GM21526 (cell line): ENCODE measurements around the gene ZCCHC24.

Experiments
- ATAC-seq: cut with Tn5 transposase; IDR thresholded peaks from one replicate; pipeline ENCODE4 v1.9.1; 2021; ENCODE audit warnings: moderate library complexity; ENCODE audit not compliant: unreplicated experiment, low FRiP score

Gene ZCCHC24

DNA sequence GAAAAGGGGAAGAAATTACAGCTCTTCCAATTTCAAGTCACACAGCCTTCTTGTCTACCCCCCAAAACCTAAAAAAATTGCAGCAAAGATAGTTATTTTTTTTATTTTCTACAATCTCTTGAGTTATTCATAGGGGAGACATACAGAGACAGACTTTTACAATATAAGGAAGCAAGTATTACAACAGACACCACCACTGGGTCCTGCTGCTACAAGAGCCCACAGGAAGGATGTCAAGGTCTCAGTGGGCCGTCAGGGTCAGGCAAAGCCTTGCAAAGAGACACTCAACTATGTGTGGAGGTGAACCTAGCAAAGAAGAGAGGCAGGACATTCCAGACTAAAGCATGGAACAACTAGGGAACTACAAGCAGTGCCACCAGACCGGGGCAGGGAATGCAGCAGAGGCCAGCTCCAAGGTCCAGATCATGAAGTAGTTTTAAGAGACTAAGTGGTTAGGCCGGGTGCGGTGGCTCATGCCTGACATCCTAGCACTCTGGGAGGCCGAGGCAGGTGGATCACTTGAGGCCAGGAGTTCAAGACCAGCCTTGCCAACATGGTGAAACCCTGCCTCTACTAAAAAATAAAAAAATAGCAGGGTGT lies 28.2 kb upstream of the ZCCHC24 start:
- no peak for ATAC-seq

DNA sequence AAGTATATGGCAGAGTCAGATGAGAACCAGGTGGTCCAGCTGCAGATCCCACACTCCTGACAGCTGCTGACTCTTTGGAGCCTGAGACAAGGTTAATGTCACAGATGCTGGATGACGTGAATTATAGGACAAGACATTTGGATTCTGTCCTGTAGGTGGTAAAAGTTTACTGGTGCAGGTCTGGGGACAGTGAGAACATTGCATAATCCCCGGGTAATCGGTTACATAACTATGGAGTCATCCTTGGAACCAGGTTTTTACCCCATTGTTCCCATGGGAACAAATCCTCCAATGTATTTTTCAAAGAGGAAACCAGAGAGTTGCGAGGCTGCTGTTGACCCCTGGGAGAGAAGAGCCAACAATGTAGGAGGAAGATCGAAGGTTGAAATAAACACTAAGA lies 27.5 kb upstream of the ZCCHC24 start:
- no peak for ATAC-seq

DNA sequence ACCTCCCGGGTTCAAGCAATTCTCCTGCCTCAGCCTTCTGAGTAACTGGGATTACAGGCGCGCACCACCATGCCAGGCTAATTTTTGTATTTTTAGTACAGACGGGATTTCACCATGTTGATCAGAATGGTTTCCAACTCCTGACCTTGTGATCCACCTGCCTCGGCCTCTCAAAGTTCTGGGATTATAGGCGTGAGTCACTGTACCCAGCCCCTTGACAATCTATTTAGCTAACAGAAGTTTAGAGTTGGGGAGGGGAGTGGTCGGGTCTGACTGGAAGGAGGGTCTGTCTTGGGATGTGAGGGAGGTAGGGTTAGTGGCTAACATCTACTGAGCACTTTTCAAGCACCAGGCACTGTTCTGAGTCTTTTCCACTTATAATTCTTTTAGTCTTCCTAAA lies 27.0 kb upstream of the ZCCHC24 start:
- no peak for ATAC-seq

DNA sequence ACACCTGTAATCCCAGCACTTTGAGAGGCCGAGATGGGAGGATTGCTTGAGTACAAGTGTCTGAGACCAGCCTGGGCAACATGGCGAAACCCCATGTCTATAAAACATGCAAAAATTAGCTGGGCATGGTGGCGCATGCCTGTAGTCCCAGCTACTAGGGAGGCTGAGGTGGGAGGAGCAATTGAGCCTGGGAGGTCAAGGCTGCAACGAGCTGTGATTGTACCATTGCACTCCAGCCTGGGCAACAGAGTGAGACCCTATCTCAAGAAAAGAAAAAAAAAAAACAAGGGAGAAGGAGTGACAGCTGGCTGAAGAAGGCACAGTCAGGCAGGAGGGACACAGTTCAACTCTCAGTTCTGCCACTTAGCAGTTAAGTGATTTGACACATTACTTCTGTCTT lies 26.4 kb upstream of the ZCCHC24 start:
- ATAC-seq: no peak

DNA sequence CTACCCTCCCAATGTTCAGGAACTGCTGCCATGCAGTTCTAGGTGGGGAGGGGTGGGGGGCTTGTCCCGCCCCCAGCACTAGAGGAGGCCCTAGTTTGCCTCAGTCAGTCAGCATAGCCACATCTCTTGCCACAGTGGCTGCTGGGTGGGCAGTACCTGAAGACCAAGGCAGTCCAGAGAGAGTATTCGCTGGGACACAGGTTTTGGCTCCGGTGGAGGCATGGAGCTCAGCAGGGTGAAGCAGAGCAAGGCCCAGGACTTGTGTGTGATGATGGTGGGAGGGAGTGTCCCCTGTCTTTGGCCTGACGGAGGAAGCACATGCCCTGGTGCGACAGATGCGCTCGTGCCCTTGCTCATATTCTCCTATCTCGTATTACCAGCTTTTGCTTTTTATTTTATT lies 24.7 kb upstream of the ZCCHC24 start:
- no peak for ATAC-seq

DNA sequence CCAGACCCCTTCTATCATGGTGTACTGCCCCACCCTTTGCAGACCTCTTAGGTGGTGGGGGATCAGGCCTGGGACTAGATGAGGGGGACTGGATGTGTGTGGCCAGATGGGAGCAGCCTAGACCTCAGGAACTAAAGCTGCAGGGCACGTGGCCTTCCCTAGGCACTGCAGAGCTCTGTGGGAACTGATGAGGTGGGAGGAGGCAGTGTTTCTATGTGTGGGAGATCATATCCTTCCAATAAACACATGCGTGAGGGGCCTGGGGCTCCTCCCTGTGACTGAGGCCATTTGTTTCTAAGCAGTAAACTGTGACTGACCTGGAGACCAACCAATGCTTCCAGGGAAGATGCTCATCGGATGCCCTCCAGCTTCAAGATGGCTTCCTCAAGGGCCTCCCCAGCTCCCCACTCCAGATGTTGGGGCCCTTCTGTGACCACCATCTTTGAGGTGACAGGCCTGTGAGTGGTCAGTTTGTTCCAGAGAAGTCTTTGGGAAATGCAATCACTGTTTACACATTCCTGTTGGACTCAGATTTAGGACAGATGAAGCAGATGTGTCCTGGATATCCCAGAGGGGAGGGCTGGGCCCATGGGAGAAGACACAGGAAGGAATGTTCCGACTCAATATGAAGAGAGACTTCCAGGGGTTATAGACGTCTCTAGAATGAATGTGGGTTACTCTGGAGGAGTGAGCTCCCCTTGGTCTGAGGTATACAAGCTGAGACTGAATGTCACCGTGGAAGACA lies 23.6 kb upstream of the ZCCHC24 start:
- ATAC-seq: no peak

DNA sequence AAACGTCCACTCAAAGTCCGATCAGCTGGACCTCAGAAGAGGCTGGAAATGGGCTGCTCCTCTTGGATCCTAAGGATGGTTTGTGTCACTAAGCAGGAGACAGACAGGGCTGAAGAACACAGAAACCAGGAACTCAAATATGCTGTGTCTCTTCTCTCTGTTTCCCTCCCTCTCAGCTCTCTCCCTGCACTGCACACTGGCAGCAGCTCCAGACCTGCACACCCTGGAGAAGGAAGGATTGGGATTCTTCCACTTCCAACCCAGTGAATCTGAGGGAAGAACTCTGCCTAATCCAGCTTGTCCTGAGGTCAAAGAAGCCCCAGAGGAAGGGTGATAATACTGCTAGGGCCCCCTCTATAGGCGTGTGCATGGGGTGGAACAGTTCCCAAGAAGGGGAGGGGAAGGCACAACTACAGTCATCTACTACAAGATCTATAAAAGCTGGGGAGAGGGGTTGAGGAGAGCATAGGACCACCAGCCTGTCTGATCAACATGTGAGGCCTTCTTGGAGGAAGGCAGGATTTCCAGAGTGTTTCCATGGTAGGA lies 22.7 kb upstream of the ZCCHC24 start:
- ATAC-seq: no peak

DNA sequence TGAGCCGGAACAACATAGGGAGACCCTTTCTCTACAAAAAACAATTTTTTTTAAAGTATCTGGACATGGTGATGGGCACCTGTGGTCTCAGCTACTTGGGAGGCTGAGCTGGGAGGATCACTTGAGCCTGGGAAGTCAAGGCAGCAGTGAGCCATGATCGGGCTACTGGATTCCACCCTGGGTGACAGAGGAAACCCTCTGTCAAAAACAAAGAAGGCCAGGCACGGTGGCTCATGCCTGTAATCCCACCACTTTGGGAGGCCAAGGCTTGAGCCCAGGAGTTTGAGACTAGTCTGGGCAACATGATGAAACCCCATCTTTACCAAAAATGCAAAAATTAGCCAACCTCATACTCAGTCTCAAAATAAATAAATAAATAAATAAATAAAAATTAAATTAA lies 19.9 kb upstream of the ZCCHC24 start:
- no peak for ATAC-seq

DNA sequence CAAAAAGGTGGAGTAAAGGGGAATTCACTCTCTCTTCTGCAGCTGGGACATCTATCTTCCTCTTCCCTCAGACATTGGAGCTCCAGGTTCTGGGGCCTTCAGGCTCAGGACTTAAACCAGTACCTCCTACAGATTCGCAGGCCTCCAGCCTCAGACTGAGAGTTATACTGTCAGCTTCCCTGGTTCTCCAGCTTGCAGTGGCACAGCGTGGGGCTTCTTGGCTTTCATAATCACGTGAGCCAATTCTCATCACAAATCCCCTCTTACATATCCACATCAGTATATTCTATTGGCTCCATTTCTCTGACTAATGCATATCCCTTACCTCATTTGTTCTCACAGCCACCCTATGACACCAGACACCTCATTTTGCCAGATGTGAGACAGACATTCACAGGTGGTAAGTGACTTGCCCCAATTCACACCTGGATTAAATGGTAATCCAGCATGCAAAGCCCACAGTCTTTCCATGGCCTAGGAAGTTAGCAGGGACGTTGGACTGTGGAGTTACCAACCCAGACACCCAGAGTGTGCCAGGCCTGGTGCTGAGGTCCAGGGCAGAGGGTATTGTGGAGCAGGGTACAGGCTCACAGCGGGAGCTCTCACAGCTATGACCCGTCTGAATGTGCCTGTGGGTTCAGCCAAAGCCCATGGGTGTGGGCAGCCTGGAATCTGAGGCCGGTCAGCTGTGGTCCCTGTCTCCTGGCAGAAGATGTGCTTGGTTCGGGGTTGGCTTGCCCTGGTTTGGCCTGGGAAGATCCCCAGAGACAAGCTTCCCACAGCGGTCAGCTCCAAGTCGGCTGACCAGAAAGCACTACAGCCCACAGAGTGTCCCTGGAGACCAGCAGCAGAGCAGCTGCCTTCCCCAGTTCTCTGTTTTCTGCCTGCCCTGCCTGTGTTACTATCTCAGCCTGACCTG lies 18.4 kb upstream of the ZCCHC24 start:
- ATAC-seq: no peak

DNA sequence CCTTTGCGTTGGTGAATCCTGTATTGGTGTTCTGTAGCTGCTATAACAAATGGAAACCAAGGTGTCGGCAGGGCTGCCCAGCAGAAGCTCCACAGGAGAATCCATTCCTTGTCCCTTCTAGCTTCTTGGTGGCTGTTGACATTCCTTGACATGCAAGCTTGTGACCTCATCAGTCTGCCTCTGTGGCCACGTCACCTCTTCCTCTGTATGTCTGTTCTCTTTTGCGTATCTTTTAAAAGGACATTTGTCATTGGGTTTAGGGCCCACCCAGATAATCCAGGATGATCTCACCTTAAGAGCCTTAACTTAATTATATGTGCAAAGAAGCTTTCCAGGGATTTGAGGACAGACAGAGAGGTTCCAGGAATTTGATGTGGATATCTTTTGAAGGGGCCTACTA lies 15.3 kb upstream of the ZCCHC24 start:
- ATAC-seq: no peak

DNA sequence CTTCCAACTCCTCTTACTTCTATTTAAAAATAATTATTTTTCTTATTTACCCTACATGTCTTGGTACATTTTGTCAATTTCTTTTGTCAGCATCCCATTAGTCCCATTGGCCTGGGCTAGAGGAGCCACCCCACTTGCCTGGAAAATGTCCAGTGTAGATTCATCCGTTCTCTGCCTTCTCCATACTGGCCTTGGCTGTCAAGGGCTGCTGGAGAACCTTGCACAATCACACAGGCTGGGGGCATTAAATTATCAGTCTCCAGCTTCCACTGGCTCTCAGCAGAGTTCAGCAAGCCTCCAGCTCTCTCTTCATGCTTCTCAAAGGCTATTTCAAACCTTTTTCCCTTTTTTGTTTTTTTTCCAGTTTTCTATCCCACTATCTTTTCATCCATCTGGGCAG lies 13.8 kb upstream of the ZCCHC24 start:
- ATAC-seq: no peak

DNA sequence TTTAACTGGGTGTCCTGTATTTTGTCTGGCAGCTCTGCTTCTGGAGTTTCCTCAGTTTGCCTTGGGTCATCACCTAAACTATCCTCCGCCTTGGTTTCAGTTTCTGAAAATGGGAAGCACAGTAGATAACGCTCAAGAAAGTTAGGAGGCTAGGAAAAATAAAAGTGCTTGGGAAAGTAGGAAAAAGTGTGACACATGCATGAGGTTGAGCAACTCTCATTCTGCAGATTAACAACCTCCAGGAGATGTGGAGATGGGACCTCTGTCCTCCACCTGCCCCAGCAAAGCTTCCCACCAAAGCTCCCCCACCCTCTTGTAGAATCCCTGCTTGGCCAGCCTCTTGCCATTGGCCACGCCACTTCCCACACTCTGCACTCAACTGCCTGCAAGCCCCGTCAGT lies 13.1 kb upstream of the ZCCHC24 start:
- ATAC-seq: no peak

DNA sequence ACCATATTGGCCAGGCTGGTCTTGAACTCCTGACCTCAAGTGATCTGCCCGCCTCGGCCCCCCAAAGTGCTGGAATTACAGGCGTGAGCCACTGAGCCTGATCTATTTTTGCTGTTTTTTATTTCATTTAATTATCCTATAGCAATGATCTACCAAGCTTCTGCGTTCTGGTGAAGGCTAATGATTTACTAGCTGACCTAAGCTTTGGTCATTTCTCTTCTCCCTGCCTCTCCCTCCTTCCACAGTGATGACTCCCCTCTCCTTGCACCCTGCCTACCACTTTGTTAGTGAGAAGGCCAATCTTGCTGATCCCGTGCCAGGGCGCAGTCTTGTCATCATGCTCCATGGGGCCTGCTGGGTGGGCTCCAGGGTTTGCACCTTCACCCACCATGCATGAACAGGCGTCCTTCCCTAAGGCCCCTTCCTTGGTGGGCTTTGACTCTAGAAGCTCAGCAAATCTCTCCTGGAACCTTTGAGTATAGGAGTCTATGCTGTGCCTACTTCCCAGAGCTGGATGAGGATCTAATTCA lies 11.9 kb upstream of the ZCCHC24 start:
- no peak for ATAC-seq

DNA sequence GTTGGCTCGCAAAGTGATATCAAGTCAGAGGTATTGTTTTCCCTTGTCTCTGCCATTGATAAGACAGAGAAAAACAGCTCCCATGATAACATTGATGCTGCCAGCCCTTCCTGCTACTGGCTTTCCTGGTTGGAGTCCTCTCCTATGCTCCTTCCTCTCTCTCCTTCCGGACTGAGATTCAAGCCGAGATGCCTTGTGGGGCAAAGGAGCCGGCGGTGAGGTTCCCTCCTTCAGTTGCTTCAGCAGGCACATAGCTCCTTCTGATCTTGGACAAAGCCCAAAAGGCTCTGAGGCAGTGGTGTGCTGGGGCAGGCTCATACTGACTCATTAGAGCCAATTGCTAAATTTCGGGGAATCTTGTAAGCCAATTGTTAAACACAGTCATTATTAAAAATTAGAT lies 8.8 kb upstream of the ZCCHC24 start:
- no peak for ATAC-seq

DNA sequence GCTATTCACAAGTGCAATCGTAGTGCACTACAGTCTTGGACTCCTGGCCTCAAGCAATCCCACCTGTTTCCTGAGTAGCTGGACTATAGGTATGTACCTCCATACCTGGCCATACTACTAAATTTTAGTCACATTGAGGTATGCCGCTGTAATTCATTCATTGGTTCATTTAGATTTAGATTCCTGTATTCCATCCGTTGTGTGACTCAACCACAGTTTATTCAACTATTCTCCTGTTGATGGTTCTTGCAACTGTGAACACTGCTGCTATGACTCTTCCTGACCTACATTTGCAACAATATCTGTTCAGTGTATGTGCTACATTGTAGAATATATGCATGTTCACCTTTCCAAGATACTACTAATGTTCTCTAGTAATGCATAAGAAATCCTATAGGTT lies 8.0 kb upstream of the ZCCHC24 start:
- ATAC-seq: no peak

DNA sequence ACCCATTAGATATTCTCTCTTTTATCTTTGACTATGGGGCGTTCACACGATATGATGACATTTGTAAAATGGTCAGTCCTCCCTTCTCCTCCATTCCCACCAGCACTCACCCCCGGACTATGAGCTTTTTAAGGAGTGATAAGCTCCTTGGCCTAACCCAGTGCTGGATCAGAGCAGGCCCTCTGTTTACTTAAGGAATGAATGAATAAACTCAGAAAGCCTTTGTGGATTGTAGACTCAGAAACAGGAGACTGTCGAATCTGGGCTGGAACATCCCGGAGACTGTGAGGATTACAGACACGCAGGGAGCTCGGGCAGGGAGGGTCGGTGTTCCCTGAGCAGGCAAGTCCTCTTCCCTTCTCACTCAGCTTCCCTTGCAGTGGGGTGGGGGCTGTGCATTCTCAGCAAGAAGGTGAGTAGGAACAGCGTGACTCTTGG lies 6.8 kb upstream of the ZCCHC24 start:
- no peak for ATAC-seq

DNA sequence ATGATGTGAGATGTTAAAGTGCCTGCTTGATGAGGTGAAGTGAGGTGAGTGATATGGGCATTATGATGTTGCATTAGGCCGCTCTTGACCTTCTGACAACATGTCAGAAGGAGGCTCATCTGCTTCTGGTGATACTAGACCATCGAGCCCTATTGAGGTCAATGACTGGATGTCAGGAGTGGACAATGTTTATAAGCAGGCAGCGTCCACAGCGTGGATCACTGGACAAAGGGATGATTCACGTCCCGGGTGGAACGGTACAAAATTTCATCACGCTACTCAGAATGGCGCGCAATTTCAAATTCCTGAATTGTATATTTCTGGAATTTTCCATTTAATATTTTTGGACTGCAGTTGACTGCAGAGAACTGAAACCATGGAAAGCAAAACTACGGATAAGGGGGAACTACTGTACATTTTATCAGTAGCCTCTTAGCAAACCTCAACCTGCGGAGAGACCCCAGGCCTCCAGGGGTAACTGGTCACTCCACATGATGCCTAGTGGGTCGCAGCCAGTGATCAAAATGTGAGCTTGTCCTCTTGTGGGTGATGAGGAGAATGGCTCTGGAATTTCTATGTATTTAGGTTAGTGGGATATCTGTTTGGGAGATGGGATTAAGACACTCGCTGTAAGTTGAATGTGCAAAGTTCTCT lies 5.7 kb upstream of the ZCCHC24 start:
- ATAC-seq: no peak

DNA sequence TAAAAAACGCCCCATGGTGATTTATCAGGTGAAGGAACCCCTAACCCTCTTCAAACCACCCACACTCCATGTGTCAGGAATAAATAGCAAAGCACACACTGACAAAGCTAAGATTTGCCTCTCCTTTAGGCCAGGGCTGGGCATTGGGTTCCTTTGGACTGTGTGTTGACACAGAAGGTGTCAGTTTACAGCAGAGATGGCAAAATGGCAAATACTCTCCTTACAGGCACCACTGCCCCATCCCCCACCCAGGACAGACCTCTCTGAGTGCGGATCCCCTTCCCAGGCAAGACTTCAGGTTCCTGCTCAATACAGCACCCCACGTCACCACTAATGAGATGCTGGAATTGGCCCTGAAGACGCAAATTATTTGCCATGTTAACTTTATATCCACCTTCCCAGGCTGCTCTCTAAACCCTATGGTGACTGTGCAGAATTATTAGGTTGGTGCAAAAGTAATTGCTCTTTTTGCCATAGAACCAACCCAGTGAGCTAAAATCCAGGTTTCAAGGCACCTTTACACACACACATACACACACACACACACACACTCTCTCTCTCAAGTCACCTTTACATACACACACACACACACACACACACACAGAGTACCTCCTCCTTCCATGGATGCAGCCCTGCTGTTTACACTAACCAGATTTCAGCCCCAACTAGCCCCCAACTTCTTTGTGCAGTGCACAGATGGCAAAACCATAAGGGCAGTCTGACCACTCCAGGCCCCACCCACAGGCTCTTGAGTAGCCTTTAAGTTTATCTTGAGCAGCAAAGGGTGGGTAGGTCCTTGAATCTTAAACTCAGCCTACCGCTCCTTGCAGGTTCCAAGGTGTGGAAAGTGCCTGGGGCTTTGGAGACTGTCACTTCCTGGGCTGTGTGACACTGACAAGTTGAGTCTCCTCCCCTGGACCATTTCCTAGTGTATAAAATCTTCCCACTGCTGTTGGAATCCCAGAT lies 4.0 kb upstream of the ZCCHC24 start:
- ATAC-seq: no peak

DNA sequence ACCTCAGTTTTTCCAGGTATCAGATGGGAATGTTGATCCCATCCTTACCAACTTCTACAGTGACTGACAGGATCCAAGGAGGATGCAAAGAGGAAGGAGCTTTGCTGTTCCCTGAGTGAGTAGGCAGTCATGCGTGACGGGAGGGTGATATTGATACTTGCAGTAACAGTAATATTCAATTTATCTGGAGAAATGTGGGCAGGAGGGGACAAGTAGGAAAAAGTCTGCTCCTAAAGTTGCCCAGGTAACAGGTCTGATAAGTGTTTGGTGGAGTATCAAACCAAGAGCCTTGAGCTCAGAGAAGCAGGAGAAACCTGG lies 3.3 kb upstream of the ZCCHC24 start:
- no peak for ATAC-seq
